ENCODE data around the gene HNRNPUL2. TPM values are rescaled to one million over a fixed set of nuclear protein-coding genes. Genes with fewer than 3 reads are reported as not detected.

HNRNPUL2 gene
- total and polyA plus RNA-seq, 2 of the 8 experiments (the other 6 are each of a cell fraction or from before 2014, with no cell fraction given): 14.9 to 46.4 TPM

- no peaks in the 10 kb centered on the region for H3K9me3 ChIP-seq (ENCODE audit: insufficient read depth in 2 of 2, low read depth in 1 of 2, low read length in 1 of 2)
- no peak overlapping the region for H3K9ac ChIP-seq (replicated peaks in 1 of 4; ENCODE audit: extremely low read depth in 1 of 4, low read depth in 3 of 4, low read length in 3 of 4)
- no peak overlapping the region for H4K8ac ChIP-seq (ENCODE audit: extremely low read depth, insufficient read depth, low read length)
- H4K91ac ChIP-seq (replicated peaks; ENCODE audit: insufficient read length, low read length): no peak overlapping the region
- no peak for FAIRE-seq
- H3K27me3 ChIP-seq (replicated peaks in 1 of 4; ENCODE audit: control insufficient read depth in 3 of 4, extremely low read depth in 1 of 4, insufficient read depth in 3 of 4, low read length in 3 of 4): no peaks in the 10 kb centered on the region
- H4K20me1 ChIP-seq (replicated peaks in 1 of 2; ENCODE audit: control insufficient read depth in 1 of 2, insufficient read depth in 2 of 2, low read length in 2 of 2): no peaks in the 10 kb centered on the region
- H2BK15ac ChIP-seq (ENCODE audit: low read length): no peak overlapping the region
- no peak overlapping the region for H3K23ac ChIP-seq (ENCODE audit: insufficient read length)
- no peak overlapping the region for H3K27ac ChIP-seq (ENCODE audit: low read depth, low read length)
- no peak overlapping the region for H2BK5ac ChIP-seq (ENCODE audit: low read depth, low read length)
- no peak overlapping the region for H2AK5ac ChIP-seq (ENCODE audit: low read depth, low read length)
- ChIA-PET CTCF (ENCODE audit: partially characterized antibody) (interaction anchor here (0.6 to 1.9 kb wide), 4 partner anchors 8 to 486 kb away, joined by 3 to 10 read pairs (median 6); no protein-coding TSS in a partner anchor), POLR2A (ENCODE audit: partially characterized antibody) (interaction anchor here (0.9 to 1.7 kb wide), 7 partner anchors 8 to 67 kb away, joined by 3 to 5 read pairs (median 4); partner anchors contain the start of genes TAF6L and ZBTB3)
- no peaks in the 10 kb centered on the region for H3K4me1 ChIP-seq (replicated peaks in 1 of 4; ENCODE audit: control insufficient read depth in 3 of 4, insufficient read depth in 4 of 4, low read length in 3 of 4)
- no peak for DNase-seq (ENCODE audit: low read depth in 1 of 2, low spot score in 2 of 2)
- no peak overlapping the region for H2BK120ac ChIP-seq (replicated peaks; ENCODE audit: low read depth, low read length)
- H4K5ac ChIP-seq (ENCODE audit: insufficient read length, low read depth, low read length): no peak overlapping the region
- H3K14ac ChIP-seq (ENCODE audit: insufficient read length): no peak overlapping the region
- no peak overlapping the region for H3K56ac ChIP-seq (replicated peaks; ENCODE audit: insufficient read length, low read depth, low read length)
- peaks cover 0 to 5% of the 10 kb centered on the region in 2 experiments; a peak in 1 of 4 replicates for H3K79me2 ChIP-seq (ENCODE audit: control insufficient read depth in 1 of 2, insufficient read depth in 2 of 2, low read length in 2 of 2)
- no peak overlapping the region for H3K4me3 ChIP-seq (ENCODE audit: extremely low read depth in 1 of 4, insufficient read depth in 2 of 4, low read depth in 3 of 4, low read length in 4 of 4)
- H3K79me1 ChIP-seq (ENCODE audit: low read depth, low read length): no peaks in the 10 kb centered on the region
- H2AFZ ChIP-seq (ENCODE audit: low read length): no peak overlapping the region
- H3K23me2 ChIP-seq (ENCODE audit: low read depth, low read length): no peaks in the 10 kb centered on the region
- no peak overlapping the region for H3K4ac ChIP-seq (replicated peaks; ENCODE audit: insufficient read length, low read depth, low read length)
- no peak overlapping the region for H3K4me2 ChIP-seq (ENCODE audit: insufficient read depth in 1 of 2, low read depth in 2 of 2, low read length in 2 of 2)
- H2BK20ac ChIP-seq (ENCODE audit: low read length): no peak overlapping the region
- no peak overlapping the region for H3K18ac ChIP-seq (ENCODE audit: extremely low read depth, low read length)
- no peak overlapping the region for H2BK12ac ChIP-seq (ENCODE audit: low read depth, low read length)
- peaks cover 5 to 34% (median 18%) of the 10 kb centered on the region in 4 experiments; a peak in 7 of 8 replicates for H3K36me3 ChIP-seq (ENCODE audit: control insufficient read depth in 2 of 4, insufficient read depth in 4 of 4, low read length in 3 of 4)
- no peak for TF ChIP-seq POU5F1 (IDR thresholded peaks at IDR 0.05; ENCODE audit: low read depth, low read length)
- TF ChIP-seq EGR1 (IDR thresholded peaks at IDR 0.05; ENCODE audit: borderline replicate concordance, low read depth, low read length): no peak
- no peak for TF ChIP-seq CBX8 (IDR thresholded peaks at IDR 0.05; ENCODE audit: borderline replicate concordance, low read depth, low read length)
- TF ChIP-seq SUZ12 (IDR thresholded peaks at IDR 0.05; ENCODE audit: low read length): no peak
- TF ChIP-seq EP300 (IDR thresholded peaks at IDR 0.05; ENCODE audit: borderline replicate concordance in 1 of 2, low read depth in 2 of 2, low read length in 2 of 2): no peak
Measured at GRCh38 chr11:62737196-62737595, 9.9 kb upstream of the HNRNPUL2 start.
